ENCODE results near the gene DNAH7. TPM values are rescaled to one million over a fixed set of nuclear protein-coding genes. Genes with fewer than 3 reads are reported as not detected.

DNAH7 gene
- total and polyA plus RNA-seq, 10 of the 15 experiments (the other 5 are each of a cell fraction or from before 2014, with no cell fraction given), result 0.05 to 0.61 (median 0.16) TPM

- RAD21 ChIA-PET (ENCODE audit: unreplicated experiment), result interaction anchor here (0.8 kb wide), 1 partner anchor 203 kb away, joined by 3 read pairs; no protein-coding TSS in a partner anchor
- BruUV-seq (replicated peaks), result no TSS peak
- H3K36me3 ChIP-seq (ENCODE audit: control insufficient read depth in 2 of 2, insufficient read depth in 2 of 2, low read length in 1 of 2), result no peaks in the 10 kb centered on the region
- no peaks in the 10 kb centered on the region for H3K79me2 ChIP-seq (ENCODE audit: control insufficient read depth, insufficient read depth, low read length)
- no peak overlapping the region for H3K4me3 ChIP-seq
- no peak overlapping the region for H3K4me2 ChIP-seq (ENCODE audit: control insufficient read depth, insufficient read depth)
- no peak overlapping the region for H3K9ac ChIP-seq (ENCODE audit: control insufficient read depth, insufficient read depth, low read length)
- H3K4me1 ChIP-seq (ENCODE audit: control insufficient read depth, insufficient read depth, low read length), result peaks cover 14% of the 10 kb centered on the region
- no peak overlapping the region for H2AFZ ChIP-seq (ENCODE audit: control insufficient read depth, low read depth, low read length)
- H3K9me3 ChIP-seq (replicated peaks; ENCODE audit: control insufficient read depth, insufficient read depth, low read length), result no peaks in the 10 kb centered on the region
- intact Hi-C loops (cut with micrococcal nuclease; ENCODE audit: unreplicated experiment) (no loop called here), in situ Hi-C loops (cut with MboI) (no loop called here)
- 48% methylated on average over 2 of the region's 2 CpGs for WGBS (ENCODE audit: insufficient coverage, insufficient replicate concordance, low lambda C conversion rate, missing lambda C conversion rate)
- CTCF ChIA-PET, result interaction anchor here (1.2 to 2.2 kb wide), 3 partner anchors 204 to 380 kb away, joined by 3 to 8 read pairs (median 6); no protein-coding TSS in a partner anchor
- DNase-seq (ENCODE audit: low read depth, low spot score), result no peak
- no peak for FAIRE-seq
- H3K27me3 ChIP-seq (replicated peaks in 1 of 2; ENCODE audit: control insufficient read depth in 2 of 2, insufficient read depth in 2 of 2, low read length in 1 of 2), result no peaks in the 10 kb centered on the region
- SMC1A ChIA-PET (ENCODE audit: uncharacterized antibody, unreplicated experiment), result interaction anchor here (1.2 to 11.8 kb wide), 4 partner anchors 27 to 218 kb away, joined by 3 to 248 read pairs (median 76); no protein-coding TSS in a partner anchor
- no peak overlapping the region for H3K27ac ChIP-seq (ENCODE audit: control insufficient read depth, insufficient read depth)
- TF ChIP-seq RCOR1 (conservative IDR thresholded peaks at IDR 0.05; ENCODE audit: low read depth, low read length) (no peak), RFX5 (IDR thresholded peaks at IDR 0.05; ENCODE audit: low read depth, low read length) (no peak)
- POLR2A ChIA-PET, result interaction anchor here (0.5 to 1.9 kb wide), 2 partner anchors 202 to 399 kb away, joined by 4 to 6 read pairs; no protein-coding TSS in a partner anchor
- H4K20me1 ChIP-seq (ENCODE audit: control insufficient read depth, insufficient read depth), result no peaks in the 10 kb centered on the region
- ATAC-seq, result no peak
These were observed 4.9 kb upstream of the DNAH7 start for GRCh38 chr2:196073521-196073920.

GRCh38 chr2:196067088-196067382 is 1.6 kb downstream of the DNAH7 start:
- Histone ChIP-seq H4K20me1 (ENCODE audit: control insufficient read depth, insufficient read depth) (no peaks in the 10 kb centered on the region), H2AFZ (ENCODE audit: control insufficient read depth, low read depth, low read length) (no peak overlapping the region), H3K4me3 (no peak overlapping the region), H3K9me3 (replicated peaks; ENCODE audit: control insufficient read depth, insufficient read depth, low read length) (no peaks in the 10 kb centered on the region), H3K9ac (ENCODE audit: control insufficient read depth, insufficient read depth, low read length) (no peak overlapping the region), H3K79me2 (ENCODE audit: control insufficient read depth, insufficient read depth, low read length) (no peaks in the 10 kb centered on the region), H3K27me3 (replicated peaks in 1 of 2; ENCODE audit: control insufficient read depth in 2 of 2, insufficient read depth in 2 of 2, low read length in 1 of 2) (no peaks in the 10 kb centered on the region), H3K4me2 (ENCODE audit: control insufficient read depth, insufficient read depth) (no peak overlapping the region), H3K4me1 (ENCODE audit: control insufficient read depth, insufficient read depth, low read length) (no peaks in the 10 kb centered on the region; the same call in 1 of the 2 replicates), H3K27ac (ENCODE audit: control insufficient read depth, insufficient read depth) (no peak overlapping the region), H3K36me3 (ENCODE audit: control insufficient read depth in 2 of 2, insufficient read depth in 2 of 2, low read length in 1 of 2) (no peaks in the 10 kb centered on the region)
- ChIA-PET RAD21 (ENCODE audit: unreplicated experiment) (interaction anchor here (0.6 to 3.7 kb wide), 30 partner anchors 9 to 1521 kb away, joined by 3 to 44 read pairs (median 6); partner anchors contain the start of gene SLC39A10), POLR2A (interaction anchor here (1.4 to 1.9 kb wide), 2 partner anchors 400 to 410 kb away, joined by 3 to 7 read pairs; partner anchors contain the start of gene SLC39A10), SMC1A (ENCODE audit: uncharacterized antibody, unreplicated experiment) (interaction anchor here (0.7 to 5.4 kb wide), 29 partner anchors 9 to 1517 kb away, joined by 3 to 60 read pairs (median 7); no protein-coding TSS in a partner anchor), CTCF (interaction anchor here (0.8 to 4.0 kb wide), 54 partner anchors 10 to 1521 kb away, joined by 3 to 89 read pairs (median 6); partner anchors contain the start of gene SLC39A10)
- TF ChIP-seq HCFC1 (IDR thresholded peaks at IDR 0.05; ENCODE audit: low read length) (no peak), NBN (IDR thresholded peaks at IDR 0.05) (no peak), SUZ12 (IDR thresholded peaks at IDR 0.05; ENCODE audit: unreplicated experiment) (no peak), SIN3A (IDR thresholded peaks at IDR 0.05; ENCODE audit: low read depth, low read length) (no peak), HDGF (IDR thresholded peaks at IDR 0.05) (no peak), SREBF1 (IDR thresholded peaks at IDR 0.05; ENCODE audit: low read length) (no peak), SKIL (IDR thresholded peaks at IDR 0.05; ENCODE audit: low read depth, poor library complexity, severe bottlenecking) (no peak), NKRF (conservative IDR thresholded peaks at IDR 0.05) (no peak), MEF2B (IDR thresholded peaks at IDR 0.05; ENCODE audit: partially characterized antibody, poor library complexity, severe bottlenecking) (no peak), NFYA (IDR thresholded peaks at IDR 0.05; ENCODE audit: borderline replicate concordance, low read depth, low read length) (no peak)
- DNase-seq (ENCODE audit: low read depth, low spot score) (no peak), FAIRE-seq (no peak), ATAC-seq (no peak)
- 3% methylated on average over 3 of the region's 3 CpGs for WGBS (ENCODE audit: insufficient coverage, insufficient replicate concordance, low lambda C conversion rate, missing lambda C conversion rate)
- intact Hi-C loops (cut with micrococcal nuclease; ENCODE audit: unreplicated experiment) (loop anchor here (5.0 kb wide), 5 partner anchors 215 to 745 kb away; no protein-coding TSS in a partner anchor), in situ Hi-C loops (cut with MboI) (loop anchor here (10.0 kb wide), 2 partner anchors 492 to 742 kb away; no protein-coding TSS in a partner anchor)
- BruUV-seq (replicated peaks), result no TSS peak
